DMS53 (cell line): ENCODE results near the gene TUBB6.
A peak's percentile ranks its signal among the peaks of the same experiment; 100 is the strongest.

Experiments
- DNase-seq: peaks from one replicate; lab custom pipeline; 2025; lab: John Stamatoyannopoulos, UW

Gene TUBB6

DNA sequence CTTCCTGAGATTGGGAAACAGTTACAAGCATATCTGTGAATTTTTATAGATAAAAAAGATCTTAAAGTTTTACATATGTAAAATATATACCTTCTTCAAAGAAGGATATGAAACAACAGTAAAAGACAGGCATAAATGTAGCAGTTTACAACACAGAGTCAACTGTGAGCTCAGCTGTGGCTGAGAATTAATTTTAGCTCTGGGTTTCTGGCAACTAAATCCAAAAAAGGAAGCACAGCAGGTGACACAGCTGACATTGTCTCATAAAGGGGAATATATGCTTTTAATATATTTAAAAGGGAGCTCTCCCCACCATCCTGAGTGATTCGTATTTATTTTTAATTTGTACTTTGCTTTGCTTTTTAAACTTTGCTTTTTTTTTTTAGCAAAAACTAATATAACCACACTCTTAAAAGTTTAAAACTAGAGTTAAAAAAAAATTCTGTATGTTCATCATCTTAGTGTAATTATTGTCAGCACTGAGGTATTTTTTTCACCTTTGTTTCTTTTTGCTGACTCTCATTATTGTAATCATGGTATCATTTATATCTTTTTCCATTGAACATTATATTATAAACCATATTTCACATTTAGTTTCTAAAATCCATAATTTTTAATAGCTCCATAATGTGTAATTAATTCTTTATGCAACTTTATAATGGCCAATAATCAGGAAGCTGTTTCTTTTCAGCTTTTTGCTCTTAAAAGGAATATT lies 6.7 kb downstream of the TUBB6 start:
- no peak for DNase-seq

DNA sequence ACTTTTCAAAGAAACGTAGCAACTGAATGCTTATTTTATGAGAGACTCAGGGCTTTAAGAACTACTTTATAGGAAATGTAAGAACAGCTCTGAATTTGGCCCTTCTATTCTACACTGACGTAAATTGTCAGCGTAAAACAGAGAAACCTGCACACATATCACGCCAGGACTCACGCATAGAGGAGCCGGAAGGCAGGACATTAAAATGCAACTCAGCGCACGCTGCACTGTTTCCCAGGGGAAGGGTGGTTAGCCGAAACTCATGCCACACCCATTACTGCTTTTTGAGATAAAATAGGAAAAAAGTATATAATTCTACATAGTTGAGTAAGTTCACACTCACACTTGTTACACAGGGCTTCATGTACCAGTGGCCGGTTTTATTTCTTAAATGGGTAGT lies 7.4 kb downstream of the TUBB6 start:
- DNase-seq = no peak

DNA sequence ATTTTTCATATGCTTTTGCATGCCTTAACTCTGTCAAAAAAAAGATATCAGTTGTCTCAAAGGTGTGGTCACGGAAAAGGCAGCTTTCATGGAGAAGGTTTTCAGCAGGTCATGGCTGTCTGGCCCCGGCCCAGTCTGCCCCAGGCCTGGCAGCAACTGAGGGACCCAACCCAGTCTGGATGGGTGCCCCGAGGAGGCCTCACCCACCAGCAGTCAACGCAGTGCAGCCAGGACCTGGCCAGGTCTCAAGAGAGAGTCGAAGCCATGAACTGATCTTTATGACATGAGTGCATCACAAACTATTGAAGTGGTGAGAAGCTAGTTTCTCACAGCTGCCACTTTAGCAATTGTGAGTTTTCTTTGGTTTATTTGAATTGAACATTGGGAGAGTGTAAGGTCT lies 7.9 kb downstream of the TUBB6 start:
- DNase-seq = no peak

DNA sequence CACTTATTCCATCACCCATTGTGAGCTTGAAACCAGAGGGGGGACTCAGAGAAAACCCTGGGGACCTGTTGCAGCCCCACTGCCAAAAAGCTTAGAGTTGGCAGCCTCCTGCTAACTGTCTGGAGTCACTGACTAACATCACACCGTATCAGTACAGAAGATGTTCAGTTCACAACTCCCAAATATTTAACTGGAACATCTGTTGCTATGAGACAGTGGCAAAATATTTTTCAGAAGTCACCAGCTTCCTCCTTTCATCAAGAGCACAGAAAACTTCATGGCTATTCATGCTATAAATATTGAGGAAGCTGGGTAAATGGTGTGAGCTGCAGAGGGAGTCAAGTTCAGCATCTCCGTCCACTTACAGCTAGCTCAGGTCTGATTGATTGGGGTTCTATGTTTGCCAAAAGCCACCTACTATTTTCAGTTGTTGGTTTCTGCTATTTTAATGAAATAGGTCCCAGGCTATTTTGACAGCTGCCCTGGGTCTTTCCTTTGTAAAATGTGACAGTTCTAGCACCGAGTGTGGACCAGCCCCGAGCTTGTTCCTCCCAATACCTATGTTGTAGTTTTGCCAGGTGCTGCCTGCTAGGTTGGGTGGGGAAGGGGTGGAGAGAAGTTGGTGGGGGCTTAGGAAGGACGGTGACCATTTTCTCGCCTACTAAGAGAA lies 9.8 kb downstream of the TUBB6 start:
- peak; percentile 46 for DNase-seq

DNA sequence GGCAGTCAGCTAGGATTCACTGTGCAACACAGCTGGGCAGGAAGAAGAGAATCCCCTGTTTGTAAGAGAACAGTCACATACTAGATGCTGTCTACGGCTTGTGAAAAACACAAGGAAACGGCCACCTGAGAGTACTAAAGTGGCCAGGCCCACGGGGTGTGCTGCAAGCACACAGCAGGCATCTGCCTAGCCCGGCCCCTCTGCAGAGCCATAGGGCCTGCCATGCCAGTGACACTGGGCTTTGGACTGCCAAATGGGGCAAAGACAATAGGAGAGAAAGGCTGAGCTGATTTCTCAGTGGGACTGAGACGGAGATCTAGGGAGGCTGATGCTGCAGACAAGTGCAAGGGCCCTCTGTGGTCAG lies 10.3 kb downstream of the TUBB6 start:
- no peak for DNase-seq

DNA sequence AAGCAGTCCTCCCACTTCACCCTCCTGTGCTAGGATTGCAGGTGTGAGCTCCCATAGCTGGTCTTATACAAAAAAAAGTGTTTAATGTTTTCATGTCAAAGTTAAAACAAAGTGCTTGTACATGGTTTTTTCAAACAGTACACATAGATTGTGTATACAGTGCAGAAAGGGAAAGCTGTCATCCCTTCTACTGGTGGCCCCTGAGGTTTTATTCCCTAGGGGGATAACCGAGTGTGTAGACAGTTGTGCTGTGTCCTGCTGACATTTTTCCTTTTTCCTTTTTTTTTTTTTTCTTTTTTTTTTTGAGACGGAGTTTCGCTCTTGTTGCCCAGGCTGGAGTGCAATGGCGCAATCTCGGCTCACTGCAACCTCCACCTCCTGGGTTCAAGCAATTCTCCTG lies 10.8 kb downstream of the TUBB6 start:
- DNase-seq = no peak

DNA sequence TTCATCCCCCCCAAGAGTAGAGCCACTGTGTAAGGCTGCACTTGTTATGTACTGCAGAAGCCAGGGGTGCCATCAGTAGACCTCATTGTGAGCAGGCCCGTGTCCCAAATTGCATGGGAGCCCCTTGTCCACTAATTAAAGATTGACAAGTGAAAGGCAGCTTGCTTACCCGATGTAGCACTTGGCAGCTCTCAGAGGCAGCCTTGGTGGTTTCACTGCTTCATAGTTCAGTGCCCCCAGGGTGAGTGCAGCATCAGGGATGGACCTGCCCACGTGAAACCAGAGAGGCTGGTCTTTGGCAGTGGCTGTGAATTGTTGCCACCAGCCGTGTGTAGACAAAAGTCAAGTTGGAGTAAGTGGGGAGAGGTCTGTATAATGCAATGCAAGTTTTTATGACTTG lies 13.3 kb downstream of the TUBB6 start:
- DNase-seq = no peak

DNA sequence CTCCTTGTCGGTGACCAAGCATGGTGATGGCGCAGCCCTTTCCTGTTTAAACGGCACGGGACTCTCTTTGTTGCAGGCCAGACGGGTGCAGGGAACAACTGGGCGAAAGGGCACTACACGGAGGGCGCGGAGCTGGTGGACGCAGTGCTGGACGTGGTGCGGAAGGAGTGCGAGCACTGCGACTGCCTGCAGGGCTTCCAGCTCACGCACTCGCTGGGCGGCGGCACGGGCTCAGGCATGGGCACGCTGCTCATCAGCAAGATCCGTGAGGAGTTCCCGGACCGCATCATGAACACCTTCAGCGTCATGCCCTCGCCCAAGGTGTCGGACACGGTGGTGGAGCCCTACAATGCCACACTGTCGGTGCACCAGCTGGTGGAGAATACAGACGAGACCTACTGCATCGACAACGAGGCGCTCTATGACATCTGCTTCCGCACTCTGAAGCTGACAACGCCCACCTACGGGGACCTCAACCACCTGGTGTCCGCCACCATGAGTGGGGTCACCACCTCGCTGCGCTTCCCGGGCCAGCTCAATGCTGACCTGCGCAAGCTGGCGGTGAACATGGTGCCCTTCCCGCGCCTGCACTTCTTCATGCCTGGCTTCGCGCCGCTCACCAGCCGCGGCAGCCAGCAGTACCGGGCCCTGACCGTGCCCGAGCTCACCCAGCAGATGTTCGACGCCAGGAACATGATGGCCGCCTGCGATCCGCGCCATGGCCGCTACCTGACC lies 17.1 kb downstream of the TUBB6 start:
- DNase-seq = no peak

DNA sequence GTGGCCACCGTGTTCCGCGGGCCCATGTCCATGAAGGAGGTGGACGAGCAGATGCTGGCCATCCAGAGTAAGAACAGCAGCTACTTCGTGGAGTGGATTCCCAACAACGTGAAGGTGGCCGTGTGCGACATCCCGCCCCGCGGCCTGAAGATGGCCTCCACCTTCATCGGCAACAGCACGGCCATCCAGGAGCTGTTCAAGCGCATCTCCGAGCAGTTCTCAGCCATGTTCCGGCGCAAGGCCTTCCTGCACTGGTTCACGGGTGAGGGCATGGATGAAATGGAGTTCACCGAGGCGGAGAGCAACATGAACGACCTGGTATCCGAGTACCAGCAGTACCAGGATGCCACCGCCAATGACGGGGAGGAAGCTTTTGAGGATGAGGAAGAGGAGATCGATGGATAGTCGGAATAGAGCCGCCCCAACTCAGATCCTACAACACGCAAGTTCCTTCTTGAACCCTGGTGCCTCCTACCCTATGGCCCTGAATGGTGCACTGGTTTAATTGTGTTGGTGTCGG lies 17.7 kb downstream of the TUBB6 start:
- no peak for DNase-seq

DNA sequence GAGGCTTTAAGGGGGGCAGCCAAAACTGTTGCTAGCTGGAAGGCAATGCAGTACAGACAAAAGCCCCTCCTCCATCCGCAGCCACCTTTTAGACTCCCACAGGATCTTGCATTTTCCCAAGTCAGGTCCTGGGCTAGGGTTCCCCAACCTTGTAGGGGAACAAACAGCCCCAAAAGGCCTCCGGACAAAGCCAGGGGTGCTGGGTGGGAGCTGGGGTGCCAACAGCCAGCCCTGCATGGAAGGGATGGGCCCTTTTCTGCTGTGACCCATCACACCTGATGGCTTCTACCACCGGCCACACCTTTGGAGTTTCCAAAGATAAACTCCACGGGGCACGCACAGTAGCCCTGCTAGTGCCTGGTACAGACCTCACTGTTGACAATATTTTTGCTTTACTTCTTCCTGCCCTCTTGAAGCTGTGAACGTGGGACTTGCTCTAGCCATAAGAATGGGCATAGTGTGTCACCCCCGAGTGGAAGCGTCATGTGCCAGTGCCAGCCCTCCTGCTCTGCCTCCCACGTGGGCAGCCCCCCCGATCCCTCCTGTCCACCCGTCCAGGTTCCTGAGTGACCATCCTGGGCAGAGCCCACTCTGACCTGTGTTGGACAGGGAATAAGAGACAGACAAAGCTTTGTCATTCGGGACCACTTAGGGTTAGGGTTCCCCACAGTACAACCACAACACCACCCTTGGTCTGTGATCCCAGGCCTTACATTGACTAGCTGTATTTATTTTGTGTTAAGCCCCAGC lies 18.8 kb downstream of the TUBB6 start:
- no peak for DNase-seq

DNA sequence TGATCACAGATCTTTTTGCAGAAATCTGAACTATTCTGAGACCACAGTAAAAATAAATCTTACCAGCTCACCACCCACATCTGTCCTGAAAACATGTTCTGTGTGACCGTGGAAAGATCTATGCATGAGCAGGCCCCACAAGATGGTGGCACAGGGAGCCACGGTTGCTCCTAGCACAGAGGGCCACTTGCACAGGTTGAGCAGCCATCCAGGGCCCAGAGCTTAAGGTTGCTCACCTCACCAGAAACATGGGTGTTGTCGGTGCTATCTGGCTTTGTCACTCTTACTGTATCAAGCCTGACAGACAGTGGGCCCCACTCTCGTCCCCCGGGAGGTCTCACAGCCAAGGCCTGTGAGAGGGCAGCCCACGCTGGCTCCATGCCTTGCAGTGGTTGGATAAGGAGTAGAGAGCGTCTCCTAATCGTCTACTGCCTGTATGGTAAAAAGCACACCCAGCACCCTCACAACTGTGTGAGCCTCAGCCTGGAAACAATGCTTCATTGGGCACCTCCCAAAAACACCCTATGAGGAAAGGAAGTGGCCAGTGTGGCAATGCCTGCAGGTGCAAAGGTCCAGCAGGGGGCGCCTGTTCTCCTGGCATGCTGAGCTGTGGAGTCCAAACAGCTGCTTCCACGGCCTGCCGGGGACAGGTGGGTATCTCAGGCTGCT lies 19.6 kb downstream of the TUBB6 start:
- DNase-seq = peak; percentile 92

DNA sequence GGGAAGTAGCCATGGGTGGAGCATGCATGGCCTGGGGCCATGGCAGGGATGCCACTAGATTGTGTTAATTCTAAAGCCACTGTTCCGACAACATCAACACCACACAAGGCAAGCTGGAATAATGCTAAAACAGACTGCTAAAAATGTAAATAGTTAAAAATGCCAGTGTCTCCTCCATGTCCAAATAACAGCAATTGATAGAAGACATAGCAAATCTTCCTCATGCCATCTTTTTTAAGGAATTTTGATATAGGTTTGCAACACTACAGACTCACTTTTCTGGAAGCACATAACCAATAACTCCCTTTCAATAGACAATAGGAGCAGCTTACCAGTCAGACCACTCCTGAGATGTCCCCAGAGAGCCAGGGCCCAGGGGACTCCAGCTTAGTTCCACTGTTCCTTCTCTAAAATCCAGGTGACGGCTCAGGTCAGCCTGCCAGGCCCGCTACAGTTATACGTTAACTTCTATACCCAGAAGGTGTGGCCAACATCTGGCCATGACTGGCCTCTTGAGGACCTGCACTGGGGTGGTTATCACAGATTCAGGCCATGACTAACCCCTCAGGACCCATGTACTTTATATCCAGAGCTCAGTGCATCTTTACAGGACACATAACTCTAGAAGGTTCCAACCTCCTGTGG lies 20.3 kb downstream of the TUBB6 start:
- no peak for DNase-seq

DNA sequence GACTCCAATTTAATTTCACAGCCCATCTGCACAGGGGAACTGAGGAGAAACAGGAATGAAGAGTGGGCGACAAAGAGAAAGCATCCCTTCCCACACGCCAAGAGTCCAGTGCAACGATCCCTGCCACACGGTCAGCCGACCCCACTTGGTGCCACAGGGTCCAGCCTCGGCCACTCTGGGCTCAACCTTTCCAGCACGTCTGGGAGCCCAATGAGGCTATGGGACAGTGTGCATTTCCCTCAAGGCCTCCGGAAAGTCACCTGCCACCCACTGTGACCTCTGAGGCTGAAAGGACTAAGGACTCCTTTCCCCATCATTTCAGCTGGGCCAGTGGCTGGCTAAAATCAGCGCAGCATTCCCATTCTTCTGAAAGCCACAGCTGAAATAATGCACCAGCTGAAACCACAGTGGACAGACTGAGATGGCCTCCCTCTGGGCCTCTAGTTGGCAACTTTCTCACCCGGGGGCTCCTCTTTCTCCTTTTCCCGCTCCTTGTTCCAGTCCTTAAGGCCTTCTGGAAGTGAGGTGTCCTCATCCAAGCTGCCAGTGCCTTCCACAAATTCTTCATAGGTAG lies 21.2 kb downstream of the TUBB6 start:
- no peak for DNase-seq

DNA sequence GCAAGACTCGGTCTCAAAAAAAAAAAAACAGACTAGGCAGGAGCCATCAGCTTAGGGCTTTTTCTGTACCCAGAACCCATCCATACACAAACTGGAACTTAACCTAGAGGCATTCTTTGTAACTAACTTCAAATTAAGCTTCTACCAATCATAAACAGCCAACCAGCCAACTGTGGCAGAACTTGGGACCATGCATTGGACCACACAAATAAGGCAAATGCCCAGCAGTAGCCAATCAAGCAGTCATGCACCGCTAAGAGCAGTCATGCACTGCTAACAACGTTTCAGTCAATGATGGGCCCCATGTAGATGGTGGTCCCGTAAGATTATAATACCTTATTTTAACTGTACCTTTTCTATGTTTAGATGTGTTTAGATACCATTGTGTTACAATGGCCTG lies 22.7 kb downstream of the TUBB6 start:
- no peak for DNase-seq

DNA sequence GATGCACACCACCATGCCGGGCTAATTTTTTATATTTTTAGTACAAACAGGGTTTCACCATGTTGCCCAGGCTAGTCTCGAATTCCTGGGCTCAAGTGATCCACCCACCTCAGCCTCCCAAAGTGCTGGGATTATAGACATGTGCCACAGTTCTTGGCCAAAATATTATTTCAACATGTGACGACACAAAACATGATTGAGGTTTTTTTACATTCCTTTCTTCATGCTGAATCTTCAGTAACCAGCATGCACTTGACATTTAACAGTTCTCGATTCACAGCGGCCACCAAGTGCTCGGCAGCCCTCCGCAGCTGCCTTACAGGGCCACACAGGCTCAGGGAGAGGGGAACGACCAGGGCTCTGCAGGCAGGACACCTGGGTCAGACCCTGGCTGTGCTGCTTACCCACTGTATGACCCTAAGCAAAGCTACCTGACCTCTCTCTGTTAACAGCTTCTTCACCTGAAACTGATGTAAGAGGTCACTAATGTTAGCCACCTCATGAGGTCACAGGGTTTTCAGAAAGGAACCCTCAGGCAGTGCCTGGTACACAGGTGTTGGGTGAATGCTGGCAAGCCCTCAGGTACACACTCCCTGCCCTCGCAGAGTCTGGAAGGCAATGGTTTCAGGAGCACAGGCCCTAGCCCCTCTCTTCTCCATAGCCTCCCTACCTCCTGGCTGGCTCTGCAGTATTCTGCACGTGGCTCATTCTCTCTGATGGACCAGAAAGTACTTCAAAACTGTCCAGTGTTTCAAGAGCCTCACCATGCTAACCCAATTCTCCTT lies 25.7 kb downstream of the TUBB6 start:
- DNase-seq = no peak

DNA sequence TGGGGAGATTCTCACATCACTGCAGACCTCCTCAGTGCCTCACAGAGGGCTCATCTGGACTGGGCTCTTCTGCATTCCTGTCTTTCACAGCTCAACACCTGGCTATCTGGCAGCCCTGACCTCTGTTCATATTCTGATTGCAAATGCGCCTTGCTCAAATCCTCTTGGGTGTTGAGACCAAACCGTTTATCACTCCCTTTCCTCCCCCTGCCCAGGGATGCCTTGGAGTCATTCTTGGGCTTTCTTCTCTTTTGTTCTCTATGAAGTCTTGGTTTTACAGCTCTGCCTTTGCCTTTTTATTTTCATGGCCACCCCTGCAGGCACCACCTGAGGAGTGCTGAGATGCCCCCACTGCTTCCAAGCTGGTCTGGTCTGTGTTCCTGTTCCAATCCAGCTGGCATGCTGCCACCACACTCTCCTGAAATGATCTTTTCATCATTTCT lies 26.3 kb downstream of the TUBB6 start:
- DNase-seq = no peak

DNA sequence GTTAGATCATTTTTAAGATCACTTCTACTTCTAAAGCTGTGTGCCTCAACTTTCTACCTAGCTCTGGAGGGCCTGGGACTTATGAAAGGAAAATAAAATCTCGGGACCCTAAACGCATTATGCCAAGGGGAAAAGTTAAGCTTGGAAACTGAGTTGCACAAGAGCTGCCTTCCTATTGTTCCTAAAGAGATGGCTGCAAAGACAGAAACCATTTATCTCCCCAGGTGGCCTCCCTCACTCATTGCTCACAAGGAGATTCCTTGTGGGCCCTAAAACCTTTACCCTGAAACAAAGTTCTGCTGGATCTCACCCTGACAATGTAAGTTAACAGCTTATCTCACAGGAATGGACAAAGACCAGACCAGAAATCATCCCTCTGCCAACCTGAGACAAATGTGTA lies 26.8 kb downstream of the TUBB6 start:
- DNase-seq = no peak

DNA sequence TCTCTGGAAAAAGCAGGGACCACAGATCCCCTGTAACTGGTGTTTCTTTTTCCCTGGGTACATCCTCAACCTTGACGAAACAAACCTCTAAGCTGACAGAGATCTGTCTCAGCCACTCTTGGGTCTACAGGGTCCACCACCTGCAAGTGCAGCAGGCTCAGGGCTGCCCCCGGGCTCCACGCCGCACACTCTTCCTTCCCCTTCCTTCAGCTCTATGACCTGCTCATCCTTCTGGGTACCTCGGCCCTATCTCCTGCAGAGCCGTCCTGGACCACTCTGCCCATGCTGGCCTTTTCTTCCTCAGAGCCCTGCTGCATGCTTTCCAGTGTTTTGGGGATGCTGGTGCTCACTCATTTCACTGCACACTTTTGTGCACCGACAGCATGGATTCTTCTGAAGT lies 27.5 kb downstream of the TUBB6 start:
- no peak for DNase-seq

DNA sequence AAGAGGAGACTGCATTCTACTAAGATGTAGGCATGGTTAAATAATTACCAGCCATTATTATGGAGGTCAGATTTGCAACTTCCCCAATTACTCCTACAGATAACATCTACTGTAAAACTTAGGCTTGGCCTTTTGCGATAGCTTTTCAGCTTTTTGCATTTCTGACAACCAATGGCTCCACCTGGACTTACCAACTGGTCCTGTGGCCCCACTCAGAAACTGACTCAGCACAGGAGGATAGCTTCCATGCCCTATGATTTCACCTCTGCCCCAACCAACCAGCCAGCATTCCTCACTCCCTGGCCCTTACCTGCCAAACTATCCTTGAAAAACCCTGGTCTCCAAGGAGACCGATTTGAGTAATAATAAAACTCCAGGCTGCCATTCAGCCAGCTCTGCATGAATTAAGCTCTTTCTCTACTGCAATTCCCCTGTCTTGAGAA lies 28.2 kb downstream of the TUBB6 start:
- DNase-seq = peak; percentile 36

DNA sequence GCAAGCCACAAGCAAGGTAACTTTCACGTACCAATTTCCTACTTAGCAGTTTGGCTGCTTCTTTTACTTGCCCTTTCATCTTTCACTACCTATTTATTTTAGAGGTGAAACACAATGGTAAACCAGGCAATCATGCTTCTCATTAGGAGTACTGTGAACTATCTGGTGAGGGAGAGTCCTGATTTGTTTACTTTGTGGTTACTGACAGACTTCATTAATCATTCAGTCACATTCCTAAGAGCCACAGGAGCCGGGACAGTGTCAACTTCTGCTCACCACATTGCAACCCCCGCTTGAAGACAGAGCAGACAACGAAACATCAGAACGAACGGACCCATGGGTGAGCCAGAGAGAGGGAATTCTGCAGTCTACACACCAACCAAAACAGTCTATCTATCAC lies 28.8 kb downstream of the TUBB6 start:
- DNase-seq = peak; percentile 57
